Glutamatergic neuron (in vitro differentiated cells): Measurements from ENCODE around the gene VASN. TPM values are rescaled to one million over a fixed set of nuclear protein-coding genes. Genes with fewer than 3 reads are reported as not detected.

Experiments
- DNase-seq: peaks from one replicate; pipeline ENCODE4 v3.0.0; 2022
- H3K27ac Mint-ChIP-seq: one replicate; pipeline ENCODE4 v1.8.0; 2020; ENCODE audit warnings: mild to moderate bottlenecking, mixed read lengths, inconsistent platforms; ENCODE audit not compliant: unreplicated experiment
- H3K27me3 Mint-ChIP-seq: one replicate; pipeline ENCODE4 v1.8.0; 2020; ENCODE audit warnings: mild to moderate bottlenecking, moderate library complexity, mixed read lengths, inconsistent platforms; ENCODE audit not compliant: unreplicated experiment
- H3K36me3 Mint-ChIP-seq: one replicate; pipeline ENCODE4 v1.8.0; 2020; ENCODE audit warnings: mild to moderate bottlenecking, mixed read lengths, inconsistent platforms; ENCODE audit not compliant: unreplicated experiment
- H3K4me1 Mint-ChIP-seq: one replicate; pipeline ENCODE4 v1.8.0; 2020; ENCODE audit warnings: mild to moderate bottlenecking, low read depth, mixed read lengths, inconsistent platforms; ENCODE audit not compliant: unreplicated experiment
- H3K4me3 Mint-ChIP-seq: one replicate; pipeline ENCODE4 v1.8.0; 2020; ENCODE audit warnings: mild to moderate bottlenecking, mixed read lengths, inconsistent platforms; ENCODE audit not compliant: unreplicated experiment
- H3K9me3 Mint-ChIP-seq: one replicate; pipeline ENCODE4 v1.8.0; 2020; ENCODE audit warnings: mild to moderate bottlenecking, moderate library complexity, mixed read lengths, inconsistent platforms; ENCODE audit not compliant: unreplicated experiment
- total RNA-seq: library from RNA; stranded (reverse); fragmentation: NEBNext Ultra II Directional; extraction: Animal tissue kit (Norgen Biotek cat#: 25700); gene quantifications from one replicate; pipeline ENCODE4 v1.2.1, GENCODE V29; 2021; ENCODE audit not compliant: unreplicated experiment
- TF ChIP-seq, protein P1 (sequence below): fragments of 200-600 bp; sonication (generic); IDR thresholded peaks from one replicate; pipeline ENCODE4 v1.5.0; 2021; ENCODE audit not compliant: partially characterized antibody, unreplicated experiment

Gene VASN
- total RNA-seq, 1 donor from 2014 or later: 4.1 TPM

DNA sequence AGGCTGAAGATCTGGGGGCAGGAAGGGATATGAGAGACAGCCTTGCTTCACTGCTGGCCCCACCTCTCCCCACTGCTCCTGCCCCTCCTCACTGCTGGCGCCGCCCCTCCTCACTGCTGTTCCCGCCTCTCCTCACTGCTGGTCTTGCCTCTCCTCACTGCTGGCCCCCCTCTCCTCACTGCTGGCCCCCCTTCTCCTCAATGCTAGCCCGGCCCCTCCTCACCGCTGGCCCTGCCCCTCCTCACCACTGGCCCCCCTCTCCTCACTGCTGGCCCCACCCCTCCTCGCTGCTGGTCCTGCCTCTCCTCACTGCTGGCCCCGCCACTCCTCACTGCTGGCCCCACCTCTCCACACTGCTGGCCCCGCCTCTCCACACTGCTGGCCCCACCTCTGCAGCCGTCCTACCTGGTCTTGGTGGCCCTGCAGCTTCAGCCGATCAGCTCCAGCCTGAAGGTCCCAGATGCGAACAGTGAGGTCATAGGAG, 11.1 kb upstream of the VASN start:
- Mint-ChIP-seq H3K4me3 (no peak overlapping the region), H3K4me1 (no peaks in the 10 kb centered on the region), H3K36me3 (no peaks in the 10 kb centered on the region), H3K27ac (no peak overlapping the region), H3K27me3 (peaks cover 3% of the 10 kb centered on the region), H3K9me3 (peaks cover 6% of the 10 kb centered on the region)
- TF ChIP-seq, protein P1, sequence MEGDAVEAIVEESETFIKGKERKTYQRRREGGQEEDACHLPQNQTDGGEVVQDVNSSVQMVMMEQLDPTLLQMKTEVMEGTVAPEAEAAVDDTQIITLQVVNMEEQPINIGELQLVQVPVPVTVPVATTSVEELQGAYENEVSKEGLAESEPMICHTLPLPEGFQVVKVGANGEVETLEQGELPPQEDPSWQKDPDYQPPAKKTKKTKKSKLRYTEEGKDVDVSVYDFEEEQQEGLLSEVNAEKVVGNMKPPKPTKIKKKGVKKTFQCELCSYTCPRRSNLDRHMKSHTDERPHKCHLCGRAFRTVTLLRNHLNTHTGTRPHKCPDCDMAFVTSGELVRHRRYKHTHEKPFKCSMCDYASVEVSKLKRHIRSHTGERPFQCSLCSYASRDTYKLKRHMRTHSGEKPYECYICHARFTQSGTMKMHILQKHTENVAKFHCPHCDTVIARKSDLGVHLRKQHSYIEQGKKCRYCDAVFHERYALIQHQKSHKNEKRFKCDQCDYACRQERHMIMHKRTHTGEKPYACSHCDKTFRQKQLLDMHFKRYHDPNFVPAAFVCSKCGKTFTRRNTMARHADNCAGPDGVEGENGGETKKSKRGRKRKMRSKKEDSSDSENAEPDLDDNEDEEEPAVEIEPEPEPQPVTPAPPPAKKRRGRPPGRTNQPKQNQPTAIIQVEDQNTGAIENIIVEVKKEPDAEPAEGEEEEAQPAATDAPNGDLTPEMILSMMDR: no peak
- DNase-seq: no peak

DNA sequence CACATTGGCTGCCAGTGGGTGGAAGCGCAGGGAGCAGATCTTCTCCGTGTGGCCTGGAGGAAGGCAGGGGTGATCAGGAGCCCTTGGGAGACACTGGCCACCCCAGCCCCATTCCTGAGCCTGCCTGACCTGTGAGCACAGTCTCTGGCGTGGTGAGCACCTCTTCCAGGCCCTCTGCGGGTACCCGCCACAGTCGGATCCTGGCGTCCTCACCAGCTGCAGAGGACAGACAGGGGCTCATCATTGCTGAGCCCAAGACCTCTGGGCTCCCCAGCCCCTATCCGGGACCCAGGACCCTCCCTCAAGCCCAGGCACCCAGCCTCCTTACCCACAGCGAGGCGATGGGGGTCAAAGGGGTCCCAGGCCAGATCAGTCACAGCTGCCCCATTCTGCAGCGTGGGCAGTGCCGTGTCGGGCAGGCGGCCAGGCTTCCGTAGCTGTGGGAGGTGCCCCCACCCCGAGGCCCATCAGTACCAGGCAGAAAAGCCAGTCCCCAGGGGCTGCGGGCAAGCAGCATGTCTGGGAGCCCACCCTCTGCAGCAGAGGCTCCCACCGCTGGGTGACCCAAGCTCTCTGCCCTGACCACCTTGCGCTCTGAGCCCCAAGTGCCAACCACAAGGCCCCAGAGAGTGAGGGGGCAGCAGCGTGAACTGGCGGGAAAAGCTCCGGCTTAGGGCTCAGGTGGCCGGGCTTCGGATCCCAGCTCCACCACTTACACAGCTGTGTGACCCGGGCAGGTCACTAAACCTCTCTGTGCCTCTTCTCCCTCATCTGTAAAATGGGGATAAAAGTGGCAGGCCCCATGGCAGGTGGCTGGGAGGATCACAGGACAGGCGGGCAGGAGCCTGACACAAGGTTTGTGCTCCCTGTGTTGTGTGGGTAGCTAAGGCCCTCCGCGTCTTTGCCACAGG, 10.4 kb upstream of the VASN start:
- no peak for DNase-seq
- Mint-ChIP-seq H3K36me3 (no peaks in the 10 kb centered on the region), H3K4me3 (no peak overlapping the region)

DNA sequence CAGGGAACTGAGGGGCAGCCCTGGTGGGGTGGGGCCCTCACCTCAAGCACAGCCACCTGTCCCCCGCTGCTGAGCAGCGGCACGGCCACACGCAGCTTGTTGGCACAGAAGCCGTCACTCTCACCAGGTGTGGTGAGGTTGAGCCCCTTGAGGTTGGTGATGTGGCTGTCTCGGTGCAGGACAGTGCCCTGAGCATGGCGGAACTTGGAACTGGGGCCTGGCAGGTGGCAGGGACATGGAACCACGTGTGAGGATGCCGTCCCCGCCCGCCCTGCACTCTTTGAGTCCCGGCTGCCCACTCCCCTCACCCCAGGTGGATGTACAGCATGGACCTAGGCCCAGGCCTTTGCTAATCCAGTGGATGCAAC, 9.7 kb upstream of the VASN start:
- no peaks in the 10 kb centered on the region for H3K4me1 Mint-ChIP-seq
- no peak overlapping the region for H3K4me3 Mint-ChIP-seq
- DNase-seq: no peak
- no peak overlapping the region for H3K27ac Mint-ChIP-seq
- H3K27me3 Mint-ChIP-seq: peaks cover 3% of the 10 kb centered on the region
- H3K36me3 Mint-ChIP-seq: no peaks in the 10 kb centered on the region
- TF ChIP-seq, protein P1: no peak
- peaks cover 6% of the 10 kb centered on the region for H3K9me3 Mint-ChIP-seq

More for the DNA sequence above, 10.4 kb upstream of the VASN start:
- Mint-ChIP-seq H3K9me3 (peaks cover 6% of the 10 kb centered on the region), H3K4me1 (no peaks in the 10 kb centered on the region), H3K27ac (no peak overlapping the region), H3K27me3 (peaks cover 3% of the 10 kb centered on the region)
- TF ChIP-seq, protein P1: no peak

DNA sequence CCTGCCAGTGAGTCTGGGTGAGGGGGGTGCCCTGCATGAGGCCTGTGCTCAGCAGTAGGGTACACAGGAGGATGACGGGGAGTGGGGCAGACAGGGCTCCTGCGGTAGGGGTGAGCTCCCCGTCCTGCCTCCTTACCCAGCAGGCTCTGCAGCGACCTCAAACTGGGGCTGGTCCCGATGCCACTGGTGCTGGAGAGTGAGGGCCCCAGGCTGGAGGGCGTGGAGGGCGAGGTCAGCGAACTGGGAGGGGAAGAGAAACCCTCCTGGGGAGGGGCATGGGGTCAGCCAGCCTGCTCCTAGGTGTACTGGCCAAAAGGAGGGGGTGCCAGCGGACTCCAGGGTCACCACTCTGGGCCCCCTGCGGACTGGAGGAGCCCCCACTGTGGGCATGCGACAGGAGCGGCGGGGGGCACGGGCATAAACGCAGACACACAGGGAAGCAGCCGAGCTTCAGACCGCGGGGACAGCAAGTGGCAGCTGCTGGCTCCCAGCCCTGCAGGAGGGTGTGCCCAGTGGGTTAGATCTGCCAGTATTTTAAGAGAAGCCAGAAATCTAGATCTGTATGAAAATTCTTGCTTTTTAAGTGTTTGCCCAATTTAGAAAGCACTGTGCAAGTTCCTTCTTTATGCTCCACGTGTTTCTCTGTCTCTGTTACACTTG, 9.0 kb upstream of the VASN start:
- DNase-seq: no peak
- Mint-ChIP-seq H3K4me1 (no peaks in the 10 kb centered on the region), H3K36me3 (no peaks in the 10 kb centered on the region), H3K9me3 (peaks cover 6% of the 10 kb centered on the region), H3K4me3 (no peak overlapping the region), H3K27me3 (peaks cover 3% of the 10 kb centered on the region), H3K27ac (no peak overlapping the region)
- TF ChIP-seq, protein P1: no peak
